Small intestine (tissue), 7 donors: ENCODE results near the gene CHN2. TPM values are rescaled to one million over a fixed set of nuclear protein-coding genes. Genes with fewer than 3 reads are reported as not detected.
A peak's percentile ranks its signal among the peaks of the same experiment; 100 is the strongest.

Experiments used
- DNase-seq, 2 donors: peaks; one replicate each; pipeline versions ENCODE4 v3.0.0 to v3.0.0-alpha.2; 2013
- FAIRE-seq: peaks from 2 replicates; lab custom pipeline; 2012; peaks lifted over from hg19 to GRCh38; lab: Jason Lieb, UNC
- H3K27ac ChIP-seq, 3 donors: one replicate each; pipeline ENCODE4 v1.5.1; 2013; ENCODE audit warnings: low read length in 2 of 3, mild to moderate bottlenecking in 2 of 3, control low read depth in 1 of 3, inconsistent platforms in 1 of 3, low read depth in 1 of 3, moderate library complexity in 1 of 3
- H3K27me3 ChIP-seq, 3 donors: one replicate each; pipeline ENCODE4 v1.6.1; 2013; ENCODE audit warnings: low read length in 3 of 3, inconsistent platforms in 1 of 3; ENCODE audit not compliant: control insufficient read depth in 3 of 3, insufficient read depth in 3 of 3
- H3K36me3 ChIP-seq, 3 donors: one replicate each; pipeline ENCODE4 v1.6.1; 2013; ENCODE audit warnings: low read length in 3 of 3, inconsistent platforms in 1 of 3, low read depth in 1 of 3, mild to moderate bottlenecking in 1 of 3, moderate library complexity in 1 of 3; ENCODE audit not compliant: control insufficient read depth in 3 of 3, insufficient read depth in 2 of 3
- H3K4me1 ChIP-seq, 3 donors: one replicate each; pipeline ENCODE4 v1.6.1; 2013; ENCODE audit warnings: low read length in 2 of 3, inconsistent platforms in 1 of 3, low read depth in 1 of 3, mild to moderate bottlenecking in 1 of 3, moderate library complexity in 1 of 3; ENCODE audit not compliant: control insufficient read depth in 3 of 3, insufficient read depth in 2 of 3
- H3K4me3 ChIP-seq, 3 donors: one replicate each; pipeline ENCODE4 v1.5.1; 2013; ENCODE audit warnings: low read length in 3 of 3, control low read depth in 1 of 3, inconsistent platforms in 1 of 3, low read depth in 1 of 3, mild to moderate bottlenecking in 1 of 3, moderate library complexity in 1 of 3
- H3K9me3 ChIP-seq, 2 donors: one replicate each; pipeline ENCODE4 v1.6.1; 2013; ENCODE audit warnings: low read depth in 1 of 2, low read length in 1 of 2; ENCODE audit not compliant: control insufficient read depth in 2 of 2, insufficient read depth in 1 of 2
- WGBS, 3 donors: extraction: QIAGEN DNeasy Blood & Tissue Kit; methylation state at CpG; one replicate each; pipeline ENCODE4 v1.1.7; 2013; 5-methylcytosine and 5-hydroxymethylcytosine counted together
- polyA plus RNA-seq, 4 donors: library from polyadenylated mRNA; stranded (reverse) in 3 of 4; unstranded in 1 of 4; fragments of 200-250 nt in 3 of 4; fragments of 120-200 nt in 1 of 4; gene quantifications; one replicate each; pipeline versions ENCODE4 v1.2.1 to v1.2.3, GENCODE V29; 2013
- donor health status: healthy with polysubstance abuse.
- donor health status: control.
- donor health status: control.
- donor health status: Bipolar disorder and iron deficiency.
- donor health status: healthy.

Gene CHN2
- polyA plus RNA-seq, 4 donors = 22.3 to 124 (median 45.2) TPM

GRCh38 chr7:29274146-29275017 is 79.8 kb downstream of the CHN2 start:
- H3K27me3 ChIP-seq = no peaks in the 10 kb centered on the region
- no peak for FAIRE-seq
- H3K4me3 ChIP-seq = no peak overlapping the region
- DNase-seq = peak in 1 of 2 donors; percentile 61
- WGBS, 3 donors = 27 to 61% (median 42%) methylated on average over 11 of the region's 11 CpGs
- H3K27ac ChIP-seq = peak overlapping the region in 1 of 3 donors; percentile 14
- H3K9me3 ChIP-seq = no peaks in the 10 kb centered on the region
- H3K4me1 ChIP-seq = peaks cover 5 to 41% (median 21%) of the 10 kb centered on the region in 3 donors
- H3K36me3 ChIP-seq = peaks cover 0 to 3% (median 0%) of the 10 kb centered on the region in 3 donors

- 86 to 95% (median 94%) methylated on average over 2 of the region's 2 CpGs for WGBS, 3 donors
- H3K27me3 ChIP-seq = no peaks in the 10 kb centered on the region
- no peak overlapping the region for H3K4me3 ChIP-seq
- no peaks in the 10 kb centered on the region for H3K9me3 ChIP-seq
- no peak for FAIRE-seq
- peaks cover 0 to 3% (median 0%) of the 10 kb centered on the region in 3 donors for H3K36me3 ChIP-seq
- peak overlapping the region in 1 of 3 donors; percentile 14 for H3K27ac ChIP-seq
- peaks cover 5 to 35% (median 21%) of the 10 kb centered on the region in 3 donors for H3K4me1 ChIP-seq
- DNase-seq = no peak
These were observed 80.4 kb downstream of the CHN2 start for GRCh38 chr7:29275018-29275318.

GRCh38 chr7:29275493-29275892 is 80.9 kb downstream of the CHN2 start:
- Histone ChIP-seq H3K9me3 (no peaks in the 10 kb centered on the region), H3K27me3 (no peaks in the 10 kb centered on the region), H3K4me1 (peaks cover 5 to 33% (median 21%) of the 10 kb centered on the region in 3 donors), H3K4me3 (no peak overlapping the region), H3K36me3 (peaks cover 0 to 3% (median 0%) of the 10 kb centered on the region in 3 donors), H3K27ac (no peak overlapping the region)
- 57 to 73% (median 59%) methylated on average over 4 of the region's 4 CpGs for WGBS, 3 donors
- no peak for FAIRE-seq
- no peak for DNase-seq

GRCh38 chr7:29276199-29276598 is 81.6 kb downstream of the CHN2 start:
- FAIRE-seq (no peak), DNase-seq (no peak)
- no peak overlapping the region for H3K4me3 ChIP-seq
- no peaks in the 10 kb centered on the region for H3K9me3 ChIP-seq
- H3K36me3 ChIP-seq = peaks cover 0 to 3% (median 0%) of the 10 kb centered on the region in 3 donors
- H3K4me1 ChIP-seq = peaks cover 5 to 26% (median 21%) of the 10 kb centered on the region in 3 donors
- H3K27ac ChIP-seq = no peak overlapping the region
- H3K27me3 ChIP-seq = no peaks in the 10 kb centered on the region
- WGBS, 3 donors = 48 to 50% (median 50%) methylated on average over 2 of the region's 2 CpGs

- Histone ChIP-seq H3K36me3 (peaks cover 0 to 3% (median 0%) of the 10 kb centered on the region in 3 donors), H3K4me3 (no peak overlapping the region), H3K9me3 (no peaks in the 10 kb centered on the region), H3K27me3 (no peaks in the 10 kb centered on the region), H3K4me1 (peaks cover 5 to 20% (median 16%) of the 10 kb centered on the region in 3 donors), H3K27ac (no peak overlapping the region)
- 79 to 92% (median 85%) methylated on average over 4 of the region's 4 CpGs for WGBS, 3 donors
- no peak for DNase-seq
- no peak for FAIRE-seq
These were observed 82.2 kb downstream of the CHN2 start for GRCh38 chr7:29276806-29277205.

- H3K36me3 ChIP-seq = peaks cover 0 to 3% (median 0%) of the 10 kb centered on the region in 3 donors
- no peak overlapping the region for H3K4me3 ChIP-seq
- H3K4me1 ChIP-seq = peaks cover 5 to 15% (median 14%) of the 10 kb centered on the region in 3 donors
- FAIRE-seq (no peak), DNase-seq (peak in 1 of 2 donors; percentile 76)
- no peak overlapping the region for H3K27ac ChIP-seq
- 65 to 74% (median 67%) methylated on average over 6 of the region's 6 CpGs for WGBS, 3 donors
- no peaks in the 10 kb centered on the region for H3K27me3 ChIP-seq
- no peaks in the 10 kb centered on the region for H3K9me3 ChIP-seq
These were observed 83.1 kb downstream of the CHN2 start for GRCh38 chr7:29277436-29278215.

DNA sequence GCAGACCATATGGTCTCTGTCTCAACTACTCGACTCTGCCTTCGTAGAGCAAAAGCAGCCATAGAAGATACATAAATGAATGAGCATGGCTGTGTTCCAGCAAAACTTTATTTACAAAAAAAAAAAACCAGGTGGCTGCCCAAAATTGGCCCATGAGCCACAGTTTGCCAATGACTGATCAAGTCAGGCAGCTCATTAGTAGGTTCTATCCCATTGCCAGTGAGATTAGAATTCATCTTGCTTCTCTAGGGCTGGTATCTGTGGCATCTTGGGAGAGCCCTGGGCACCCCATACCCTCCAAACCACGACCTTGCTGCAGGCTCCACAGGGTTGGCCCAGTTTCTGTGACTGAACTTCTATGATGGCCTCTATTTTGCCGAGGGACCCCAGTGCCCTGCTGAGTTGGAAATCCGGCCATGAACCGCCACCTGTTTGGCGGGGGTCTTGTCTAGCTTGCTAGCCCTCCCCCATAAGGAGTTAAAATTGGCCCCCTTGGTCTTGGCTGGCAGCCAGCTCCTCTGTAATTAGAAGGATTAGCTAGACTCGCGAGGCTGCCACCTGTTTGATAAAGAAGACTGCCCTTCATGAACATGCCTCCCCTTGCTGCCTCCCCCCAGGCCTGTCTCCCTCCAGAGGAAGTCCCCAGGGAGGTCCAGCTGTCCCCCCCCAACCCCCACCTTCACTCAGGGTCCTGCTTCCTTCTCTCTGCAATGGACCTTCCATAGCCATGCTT is 83.9 kb downstream of the CHN2 start:
- peaks cover 5 to 15% (median 14%) of the 10 kb centered on the region in 3 donors for H3K4me1 ChIP-seq

More for the DNA sequence above, 83.9 kb downstream of the CHN2 start:
- 58 to 72% (median 66%) methylated on average over 9 of the region's 9 CpGs for WGBS, 3 donors
- H3K4me3 ChIP-seq = no peak overlapping the region
- no peak for FAIRE-seq
- H3K36me3 ChIP-seq = peaks cover 0 to 3% (median 0%) of the 10 kb centered on the region in 3 donors
- no peaks in the 10 kb centered on the region for H3K27me3 ChIP-seq
- DNase-seq = no peak
- no peaks in the 10 kb centered on the region for H3K9me3 ChIP-seq
- no peak overlapping the region for H3K27ac ChIP-seq
